Neural crest cell (in vitro differentiated cells): ENCODE measurements around the gene SMAGP. TPM values are rescaled to one million over a fixed set of nuclear protein-coding genes. Genes with fewer than 3 reads are reported as not detected.

Experiments
- DNase-seq: peaks from one replicate; pipeline ENCODE4 v3.0.0; 2021; ENCODE audit warnings: low read depth, mixed read lengths, low spot score
- H3K27ac Mint-ChIP-seq: one replicate; pipeline ENCODE4 v1.8.0; 2021; ENCODE audit warnings: mild to moderate bottlenecking, mixed read lengths; ENCODE audit not compliant: unreplicated experiment
- H3K27me3 Mint-ChIP-seq: 2 replicates; pipeline ENCODE4 v1.8.0; 2021; ENCODE audit warnings: low read depth, mild to moderate bottlenecking, mixed read lengths
- H3K36me3 Mint-ChIP-seq: 2 replicates; pipeline ENCODE4 v1.8.0; 2021; ENCODE audit warnings: low read depth, mild to moderate bottlenecking, mixed read lengths
- H3K4me1 Mint-ChIP-seq: 2 replicates; pipeline ENCODE4 v1.8.0; 2021; ENCODE audit warnings: mixed read lengths
- H3K4me3 Mint-ChIP-seq: one replicate; pipeline ENCODE4 v1.8.0; 2021; ENCODE audit warnings: mild to moderate bottlenecking, mixed read lengths
- H3K9me3 Mint-ChIP-seq: 2 replicates; pipeline ENCODE4 v1.8.0; 2021; ENCODE audit warnings: mixed read lengths
- total RNA-seq: library from RNA; stranded (reverse); gene quantifications from 2 replicates; pipeline ENCODE4 v1.2.1, GENCODE V29; 2021
- TF ChIP-seq, protein P1 (sequence below): fragments of 200-600 bp; sonication (generic); conservative IDR thresholded peaks from 2 replicates; pipeline ENCODE4 v1.5.0; 2021; ENCODE audit warnings: antibody characterized with exemption, mild to moderate bottlenecking

Gene SMAGP
- total RNA-seq, 1 donor from 2014 or later, result 1.6 TPM

DNA sequence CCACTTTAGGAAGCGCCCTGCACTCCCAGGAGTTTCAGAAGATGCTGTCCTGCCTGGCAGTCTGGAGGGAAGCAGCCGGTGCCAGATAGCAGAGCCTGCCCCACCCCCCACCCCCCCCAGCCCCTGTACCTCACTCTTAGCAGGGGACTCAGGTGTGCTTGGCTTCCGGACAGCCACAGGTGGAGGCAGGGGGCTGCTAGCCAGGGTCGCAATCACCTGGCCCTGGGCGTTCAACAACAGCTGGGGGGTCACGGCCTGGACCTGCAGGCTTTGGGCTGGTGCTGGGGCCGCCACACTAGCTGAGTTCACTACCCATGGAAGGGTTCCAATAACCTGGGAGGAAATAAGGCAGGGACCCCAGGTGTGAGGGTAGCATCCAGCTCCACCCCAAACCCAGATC lies 74.4 kb downstream of the SMAGP start:
- Mint-ChIP-seq H3K4me1 (peaks cover 3% of the 10 kb centered on the region), H3K36me3 (no peaks in the 10 kb centered on the region), H3K4me3 (no peak overlapping the region), H3K27me3 (no peaks in the 10 kb centered on the region), H3K27ac (no peak overlapping the region), H3K9me3 (no peaks in the 10 kb centered on the region)
- DNase-seq, result no peak
- TF ChIP-seq, protein P1, sequence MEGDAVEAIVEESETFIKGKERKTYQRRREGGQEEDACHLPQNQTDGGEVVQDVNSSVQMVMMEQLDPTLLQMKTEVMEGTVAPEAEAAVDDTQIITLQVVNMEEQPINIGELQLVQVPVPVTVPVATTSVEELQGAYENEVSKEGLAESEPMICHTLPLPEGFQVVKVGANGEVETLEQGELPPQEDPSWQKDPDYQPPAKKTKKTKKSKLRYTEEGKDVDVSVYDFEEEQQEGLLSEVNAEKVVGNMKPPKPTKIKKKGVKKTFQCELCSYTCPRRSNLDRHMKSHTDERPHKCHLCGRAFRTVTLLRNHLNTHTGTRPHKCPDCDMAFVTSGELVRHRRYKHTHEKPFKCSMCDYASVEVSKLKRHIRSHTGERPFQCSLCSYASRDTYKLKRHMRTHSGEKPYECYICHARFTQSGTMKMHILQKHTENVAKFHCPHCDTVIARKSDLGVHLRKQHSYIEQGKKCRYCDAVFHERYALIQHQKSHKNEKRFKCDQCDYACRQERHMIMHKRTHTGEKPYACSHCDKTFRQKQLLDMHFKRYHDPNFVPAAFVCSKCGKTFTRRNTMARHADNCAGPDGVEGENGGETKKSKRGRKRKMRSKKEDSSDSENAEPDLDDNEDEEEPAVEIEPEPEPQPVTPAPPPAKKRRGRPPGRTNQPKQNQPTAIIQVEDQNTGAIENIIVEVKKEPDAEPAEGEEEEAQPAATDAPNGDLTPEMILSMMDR, result no peak

Other genes starting within 250 kb of the SMAGP start
- 50.4 and 51.4 TPM in 2 replicates for gene SLC11A2, start 244.0 kb downstream of the SMAGP start, total RNA-seq
- 43.2 and 44.5 TPM in 2 replicates for gene LETMD1, start 222.1 kb downstream of the SMAGP start, total RNA-seq
- gene CSRNP2, start 186.8 kb downstream of the SMAGP start, total RNA-seq, result 54.4 and 55.2 TPM in 2 replicates
- 28.5 and 28.8 TPM in 2 replicates for gene TFCP2, start 97.3 kb downstream of the SMAGP start, total RNA-seq
- 7.7 and 9.3 TPM in 2 replicates for gene POU6F1, start 52.4 kb downstream of the SMAGP start, total RNA-seq
- 70.0 and 80.4 TPM in 2 replicates for gene DAZAP2, start 31.6 kb downstream of the SMAGP start, total RNA-seq
- not detected in 2 replicates for gene BIN2, start 53.8 kb upstream of the SMAGP start, total RNA-seq
- gene CELA1, start 76.3 kb upstream of the SMAGP start, total RNA-seq, result not detected in 2 replicates
- gene GALNT6, start 121.0 kb upstream of the SMAGP start, total RNA-seq, result 0.09 and 0.16 TPM in 2 replicates
- 30.9 and 33.8 TPM in 2 replicates for gene SLC4A8, start 154.4 kb upstream of the SMAGP start, total RNA-seq